Panc1 (cell line): ENCODE data around the gene WLS. TPM values are rescaled to one million over a fixed set of nuclear protein-coding genes. Genes with fewer than 3 reads are reported as not detected.

ENCODE experiments used
- ATAC-seq: fragments of 200-7000 bp; cut with Tn5 transposase; 2 replicates; pipeline ENCODE4 v1.9.1; 2020; ENCODE audit warnings: mild to moderate bottlenecking, moderate library complexity
- BruUV-seq: library from RNA; stranded (reverse); fragments of 400-500 nt; replicated peaks from 2 replicates; lab custom pipeline; 2021; lab: Mats Ljungman, UMichigan
- CTCF ChIA-PET: fragments of 300-600 bp; sonication (Branson Sonifier 250); formaldehyde crosslinking; loops from one replicate; lab custom pipeline; 2022; ENCODE audit warnings: antibody characterized with exemption; lab: Charles Lee
- POLR2A ChIA-PET: fragments of 300-600 bp; sonication (Branson Sonifier 250); formaldehyde crosslinking; loops from one replicate; lab custom pipeline; 2022; ENCODE audit warnings: antibody characterized with exemption; lab: Charles Lee
- DNase-seq: peaks from one replicate; pipeline ENCODE4 v3.0.0-alpha.2; 2010; ENCODE audit warnings: low read depth, low spot score
- H3K27ac ChIP-seq: 2 replicates; pipeline ENCODE4 v1.5.1; 2011; ENCODE audit warnings: mild to moderate bottlenecking, low read length, inconsistent platforms
- H3K27me3 ChIP-seq: fragments of 200-500 bp; sonication (Bioruptor generic); 2 replicates; pipeline ENCODE4 v1.6.0; 2014; ENCODE audit warnings: low read length, inconsistent platforms; ENCODE audit not compliant: control insufficient read depth, insufficient read depth
- H3K36me3 ChIP-seq: fragments of 200-500 bp; sonication (Bioruptor generic); 2 replicates; pipeline ENCODE4 v1.5.1; 2014; ENCODE audit warnings: inconsistent platforms, mild to moderate bottlenecking, low read length, moderate library complexity; ENCODE audit not compliant: control insufficient read depth, insufficient read depth
- H3K4me1 ChIP-seq: 2 replicates; pipeline ENCODE4 v1.5.1; 2011; ENCODE audit warnings: inconsistent platforms, mild to moderate bottlenecking, low read length, moderate library complexity; ENCODE audit not compliant: control insufficient read depth, insufficient read depth
- H3K4me3 ChIP-seq, 2 experiments: 2 replicates each; pipeline ENCODE4 v1.5.1; 2011 to 2012; ENCODE audit warnings: low read depth in 2 of 2, low read length in 2 of 2, mild to moderate bottlenecking in 2 of 2, inconsistent platforms in 1 of 2, moderate library complexity in 1 of 2
- H3K9me3 ChIP-seq: fragments of 200-500 bp; sonication (Bioruptor generic); 2 replicates; pipeline ENCODE4 v1.5.1; 2014; ENCODE audit warnings: low read depth, mild to moderate bottlenecking, inconsistent platforms, low read length, moderate library complexity; ENCODE audit not compliant: control insufficient read depth, insufficient read depth
- POLR2AphosphoS5 ChIP-seq: IDR thresholded peaks from 2 replicates; pipeline ENCODE4 v1.6.1; 2012; ENCODE audit warnings: mild to moderate bottlenecking, low read depth, low read length, moderate library complexity
- SIN3A ChIP-seq: IDR thresholded peaks from 2 replicates; pipeline ENCODE4 v1.6.1; 2012; ENCODE audit warnings: low read depth, mild to moderate bottlenecking, low read length, moderate library complexity, borderline replicate concordance; ENCODE audit not compliant: insufficient read depth
- TCF7L2 ChIP-seq: IDR thresholded peaks from 2 replicates; pipeline ENCODE4 v1.6.1; 2011; ENCODE audit warnings: mild to moderate bottlenecking, low read depth, low read length, inconsistent platforms
- in situ Hi-C: cut with HindIII; loops from 2 replicates; pipeline ENCODE4 v1.10.0; 2016; ENCODE audit warnings: low sequenced_read_pairs, low pct_unique_long_range_greater_than_20kb
- intact Hi-C: fragments of 100-400 bp; cut with micrococcal nuclease; formaldehyde crosslinking; loops from one replicate; pipeline ENCODE4 v1.10.0; 2022; ENCODE audit not compliant: unreplicated experiment
- total RNA-seq: library from RNA; stranded (reverse); gene quantifications from one replicate; pipeline ENCODE4 v1.2.1, GENCODE V29; 2021; ENCODE audit not compliant: unreplicated experiment
- TF ChIP-seq, protein P1 (sequence below), 2 experiments: IDR thresholded peaks; 2 replicates each; pipeline ENCODE4 v1.6.1; 2011 to 2012; ENCODE audit warnings: low read depth in 2 of 2, control low read depth in 1 of 2, low read length in 1 of 2, mild to moderate bottlenecking in 1 of 2, moderate library complexity in 1 of 2; ENCODE audit not compliant: insufficient read depth in 1 of 2
- TF ChIP-seq, protein P2 (sequence below): fragments of 450-650 bp; IDR thresholded peaks from 2 replicates; pipeline ENCODE4 v1.5.1; 2017; ENCODE audit warnings: mild to moderate bottlenecking

WLS gene
- total RNA-seq, 1 experiment from 2014 or later, result 29.6 TPM

DNA sequence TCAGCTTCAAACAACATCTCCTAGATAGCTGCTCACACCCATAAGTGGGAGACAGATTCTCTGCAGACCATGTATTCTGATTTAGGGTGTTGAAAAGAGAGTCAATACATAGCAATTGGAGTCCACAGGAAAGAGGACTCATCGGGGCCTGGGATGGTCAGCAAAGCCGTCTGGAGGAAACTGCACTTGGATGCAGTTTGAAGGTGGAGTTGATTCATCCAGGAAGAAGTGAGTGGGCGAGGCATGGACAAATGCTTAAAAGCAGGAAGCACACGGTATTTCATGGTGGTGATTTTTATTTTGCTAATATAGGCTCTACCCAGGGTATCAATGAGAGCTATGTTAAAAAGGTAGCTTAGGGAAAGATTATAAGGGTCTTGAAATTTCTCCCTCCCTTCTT lies 145.1 kb downstream of the WLS start:
- TF ChIP-seq, protein P1, sequence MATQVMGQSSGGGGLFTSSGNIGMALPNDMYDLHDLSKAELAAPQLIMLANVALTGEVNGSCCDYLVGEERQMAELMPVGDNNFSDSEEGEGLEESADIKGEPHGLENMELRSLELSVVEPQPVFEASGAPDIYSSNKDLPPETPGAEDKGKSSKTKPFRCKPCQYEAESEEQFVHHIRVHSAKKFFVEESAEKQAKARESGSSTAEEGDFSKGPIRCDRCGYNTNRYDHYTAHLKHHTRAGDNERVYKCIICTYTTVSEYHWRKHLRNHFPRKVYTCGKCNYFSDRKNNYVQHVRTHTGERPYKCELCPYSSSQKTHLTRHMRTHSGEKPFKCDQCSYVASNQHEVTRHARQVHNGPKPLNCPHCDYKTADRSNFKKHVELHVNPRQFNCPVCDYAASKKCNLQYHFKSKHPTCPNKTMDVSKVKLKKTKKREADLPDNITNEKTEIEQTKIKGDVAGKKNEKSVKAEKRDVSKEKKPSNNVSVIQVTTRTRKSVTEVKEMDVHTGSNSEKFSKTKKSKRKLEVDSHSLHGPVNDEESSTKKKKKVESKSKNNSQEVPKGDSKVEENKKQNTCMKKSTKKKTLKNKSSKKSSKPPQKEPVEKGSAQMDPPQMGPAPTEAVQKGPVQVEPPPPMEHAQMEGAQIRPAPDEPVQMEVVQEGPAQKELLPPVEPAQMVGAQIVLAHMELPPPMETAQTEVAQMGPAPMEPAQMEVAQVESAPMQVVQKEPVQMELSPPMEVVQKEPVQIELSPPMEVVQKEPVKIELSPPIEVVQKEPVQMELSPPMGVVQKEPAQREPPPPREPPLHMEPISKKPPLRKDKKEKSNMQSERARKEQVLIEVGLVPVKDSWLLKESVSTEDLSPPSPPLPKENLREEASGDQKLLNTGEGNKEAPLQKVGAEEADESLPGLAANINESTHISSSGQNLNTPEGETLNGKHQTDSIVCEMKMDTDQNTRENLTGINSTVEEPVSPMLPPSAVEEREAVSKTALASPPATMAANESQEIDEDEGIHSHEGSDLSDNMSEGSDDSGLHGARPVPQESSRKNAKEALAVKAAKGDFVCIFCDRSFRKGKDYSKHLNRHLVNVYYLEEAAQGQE (IDR thresholded peaks at IDR 0.05; ENCODE audit: insufficient read depth in 1 of 2, low read depth in 2 of 2, low read length in 1 of 2), result no peak
- no peak for TF ChIP-seq POLR2AphosphoS5
- TF ChIP-seq TCF7L2, result no peak
- TF ChIP-seq SIN3A, result no peak
- TF ChIP-seq, protein P2, sequence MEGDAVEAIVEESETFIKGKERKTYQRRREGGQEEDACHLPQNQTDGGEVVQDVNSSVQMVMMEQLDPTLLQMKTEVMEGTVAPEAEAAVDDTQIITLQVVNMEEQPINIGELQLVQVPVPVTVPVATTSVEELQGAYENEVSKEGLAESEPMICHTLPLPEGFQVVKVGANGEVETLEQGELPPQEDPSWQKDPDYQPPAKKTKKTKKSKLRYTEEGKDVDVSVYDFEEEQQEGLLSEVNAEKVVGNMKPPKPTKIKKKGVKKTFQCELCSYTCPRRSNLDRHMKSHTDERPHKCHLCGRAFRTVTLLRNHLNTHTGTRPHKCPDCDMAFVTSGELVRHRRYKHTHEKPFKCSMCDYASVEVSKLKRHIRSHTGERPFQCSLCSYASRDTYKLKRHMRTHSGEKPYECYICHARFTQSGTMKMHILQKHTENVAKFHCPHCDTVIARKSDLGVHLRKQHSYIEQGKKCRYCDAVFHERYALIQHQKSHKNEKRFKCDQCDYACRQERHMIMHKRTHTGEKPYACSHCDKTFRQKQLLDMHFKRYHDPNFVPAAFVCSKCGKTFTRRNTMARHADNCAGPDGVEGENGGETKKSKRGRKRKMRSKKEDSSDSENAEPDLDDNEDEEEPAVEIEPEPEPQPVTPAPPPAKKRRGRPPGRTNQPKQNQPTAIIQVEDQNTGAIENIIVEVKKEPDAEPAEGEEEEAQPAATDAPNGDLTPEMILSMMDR, result no peak
- intact Hi-C loops, result no loop called here

DNA sequence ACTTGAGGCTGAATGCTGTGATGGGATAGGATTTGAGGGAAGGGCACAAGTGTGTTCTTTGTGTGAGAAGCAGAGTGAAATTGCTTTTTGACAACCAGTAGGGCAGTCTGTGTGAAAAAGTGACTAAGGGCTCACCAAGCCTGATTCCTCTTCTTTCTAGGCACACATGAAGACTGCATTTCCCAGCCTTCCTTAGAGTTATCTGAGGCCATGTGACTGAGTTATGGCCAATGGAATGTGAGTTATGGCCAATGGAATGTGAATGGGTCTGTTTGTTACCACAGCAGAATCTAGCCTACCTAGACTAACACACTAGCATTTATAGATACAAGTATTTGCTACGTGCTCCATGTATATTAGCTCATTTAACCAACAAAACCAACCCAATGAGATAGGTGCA lies 146.6 kb downstream of the WLS start:
- no TSS peak for BruUV-seq
- H3K4me1 ChIP-seq, result no peaks in the 10 kb centered on the region
- H3K4me3 ChIP-seq, result no peak overlapping the region
- no peak for TF ChIP-seq SIN3A
- ChIA-PET CTCF (no interaction called here), POLR2A (no interaction called here)
- H3K9me3 ChIP-seq, result no peaks in the 10 kb centered on the region
- no peaks in the 10 kb centered on the region for H3K27me3 ChIP-seq
- no peak overlapping the region for H3K27ac ChIP-seq
- no peaks in the 10 kb centered on the region for H3K36me3 ChIP-seq
- in situ Hi-C loops, result no loop called here
- DNase-seq, result no peak
- intact Hi-C loops, result no loop called here
- no peak for ATAC-seq

More for the DNA sequence above, 145.1 kb downstream of the WLS start:
- Histone ChIP-seq H3K4me1 (no peaks in the 10 kb centered on the region), H3K27ac (no peak overlapping the region), H3K27me3 (no peaks in the 10 kb centered on the region), H3K9me3 (no peaks in the 10 kb centered on the region), H3K36me3 (no peaks in the 10 kb centered on the region), H3K4me3 (no peak overlapping the region)
- no TSS peak for BruUV-seq
- CTCF ChIA-PET, result no interaction called here
- POLR2A ChIA-PET, result no interaction called here
- DNase-seq (no peak), ATAC-seq (no peak)
- in situ Hi-C loops, result no loop called here

DNA sequence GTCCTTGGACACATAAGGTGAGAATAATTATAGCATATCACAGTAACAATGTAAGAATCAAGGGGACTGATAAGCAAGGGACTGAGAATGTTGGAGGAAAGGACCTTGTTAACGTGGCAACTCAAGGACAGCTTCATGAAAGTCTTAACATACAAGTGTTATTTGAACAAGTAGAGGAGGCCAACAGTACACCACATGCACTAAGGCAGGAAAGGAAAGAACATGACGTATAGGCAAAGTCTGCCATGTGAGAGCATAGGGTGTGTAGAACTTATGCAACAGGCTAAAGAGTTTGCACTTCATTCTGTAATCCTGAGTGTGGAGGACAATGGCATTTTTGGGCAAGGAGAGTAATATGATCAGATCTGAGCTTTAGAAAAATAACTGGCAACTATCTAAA lies 148.6 kb downstream of the WLS start:
- no peak for ATAC-seq
- Histone ChIP-seq H3K27me3 (no peaks in the 10 kb centered on the region), H3K9me3 (no peaks in the 10 kb centered on the region), H3K4me3 (no peak overlapping the region), H3K36me3 (no peaks in the 10 kb centered on the region), H3K4me1 (no peaks in the 10 kb centered on the region), H3K27ac (no peak overlapping the region)
- no TSS peak for BruUV-seq
- intact Hi-C loops (no loop called here), in situ Hi-C loops (no loop called here)
- ChIA-PET CTCF (no interaction called here), POLR2A (no interaction called here)
- no peak for DNase-seq
- no peak for TF ChIP-seq TCF7L2
- TF ChIP-seq, protein P2, result no peak
- TF ChIP-seq, protein P1 (IDR thresholded peaks at IDR 0.05; ENCODE audit: insufficient read depth in 1 of 2, low read depth in 2 of 2, low read length in 1 of 2), result no peak
- TF ChIP-seq SIN3A, result no peak
- no peak for TF ChIP-seq POLR2AphosphoS5
